NCI-H748 (cell line): Measurements from ENCODE around the gene BBS9.
"Not testable (repeated sequence)": the region's sequence is repeated elsewhere in the genome, so short reads cannot be mapped to it uniquely, and the experiment has no call there.

Experiments used
- DNase-seq: peaks from one replicate; lab custom pipeline; 2025; ENCODE audit not compliant: unreplicated experiment; lab: John Stamatoyannopoulos, UW

The BBS9 gene

GRCh38 chr7:33423646-33424020 lies 294.3 kb downstream of the BBS9 start:
- peak; percentile 46 for DNase-seq

DNA sequence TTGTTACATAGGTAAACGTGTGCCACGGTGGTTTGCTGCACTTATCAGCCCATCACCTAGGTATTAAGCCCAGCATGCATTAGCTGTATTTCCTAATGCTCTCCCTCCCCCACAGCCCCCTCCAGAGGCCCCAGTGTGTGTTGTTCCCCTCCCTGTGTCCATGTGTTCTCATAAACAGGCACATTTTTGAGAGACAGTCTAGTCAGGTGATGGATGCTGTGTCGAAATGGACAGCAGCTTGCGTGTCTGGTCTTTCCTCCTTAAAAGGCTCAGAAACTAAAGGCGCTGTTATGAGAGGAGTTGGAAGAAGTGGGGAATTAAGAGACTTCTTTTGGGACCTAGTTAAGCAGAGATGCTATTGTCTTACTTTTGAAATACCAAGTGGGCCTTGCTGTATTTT lies 296.0 kb downstream of the BBS9 start:
- no peak for DNase-seq

- DNase-seq, result peak; percentile 18
Observed at GRCh38 chr7:33425929-33426678, 296.7 kb downstream of the BBS9 start.

DNA sequence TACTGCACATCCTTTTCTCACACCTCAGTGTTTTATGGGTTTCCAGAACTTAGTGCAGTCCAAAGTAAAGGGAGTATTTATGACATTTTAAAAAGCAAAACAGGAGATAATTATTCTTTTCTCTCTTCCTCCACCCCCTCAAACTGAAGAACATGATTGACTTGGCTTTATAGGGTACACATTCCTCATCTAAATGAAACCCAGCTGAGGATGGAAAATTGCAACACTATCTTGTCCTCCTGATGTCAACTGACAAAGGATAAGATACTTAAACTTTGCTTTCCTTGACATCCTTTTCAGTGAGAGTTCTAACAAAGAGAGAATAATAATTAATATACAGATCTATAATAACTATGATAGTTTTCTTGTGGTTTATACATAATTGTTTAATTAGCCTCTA lies 299.1 kb downstream of the BBS9 start:
- DNase-seq, result no peak

GRCh38 chr7:33431543-33431942 lies 302.2 kb downstream of the BBS9 start:
- no peak for DNase-seq

GRCh38 chr7:33432821-33433220 lies 303.5 kb downstream of the BBS9 start:
- no peak for DNase-seq

DNA sequence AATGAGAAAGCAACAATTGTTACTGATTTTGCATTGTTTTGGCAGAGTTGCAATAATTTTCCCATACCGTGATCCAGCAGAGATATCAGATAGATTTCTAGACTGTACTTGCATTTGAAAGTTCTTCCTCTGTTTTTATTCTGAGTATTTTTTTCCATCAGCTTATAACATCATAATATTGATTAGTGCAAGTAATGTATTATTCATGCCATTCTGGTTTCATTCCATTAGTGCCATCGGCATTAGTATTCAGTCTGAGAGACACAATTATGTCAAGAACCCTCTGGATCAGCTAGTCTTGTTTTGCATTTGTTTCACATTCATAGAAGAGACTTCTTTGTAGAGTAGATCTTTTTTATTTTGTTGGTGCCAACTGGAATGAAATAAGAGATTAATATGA lies 304.0 kb downstream of the BBS9 start:
- no peak for DNase-seq

DNA sequence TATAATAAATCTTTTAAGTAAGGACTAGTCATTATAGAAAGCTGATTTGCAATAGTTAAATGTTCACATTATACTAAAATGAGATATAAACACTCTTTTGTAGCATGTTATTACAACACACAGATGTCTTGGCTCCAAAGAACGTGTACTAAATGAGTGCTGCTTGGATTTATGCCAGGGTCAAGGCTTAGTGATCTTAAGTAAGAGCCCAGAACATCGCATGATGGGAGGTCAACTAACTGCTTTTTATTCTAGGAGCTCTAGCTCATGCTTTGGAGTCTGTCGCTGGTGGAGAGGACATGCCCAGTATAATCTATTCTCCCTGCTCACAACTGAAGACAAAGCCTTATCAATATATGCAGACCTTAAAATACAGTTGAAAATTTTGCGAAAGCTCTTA lies 315.1 kb downstream of the BBS9 start:
- no peak for DNase-seq

DNA sequence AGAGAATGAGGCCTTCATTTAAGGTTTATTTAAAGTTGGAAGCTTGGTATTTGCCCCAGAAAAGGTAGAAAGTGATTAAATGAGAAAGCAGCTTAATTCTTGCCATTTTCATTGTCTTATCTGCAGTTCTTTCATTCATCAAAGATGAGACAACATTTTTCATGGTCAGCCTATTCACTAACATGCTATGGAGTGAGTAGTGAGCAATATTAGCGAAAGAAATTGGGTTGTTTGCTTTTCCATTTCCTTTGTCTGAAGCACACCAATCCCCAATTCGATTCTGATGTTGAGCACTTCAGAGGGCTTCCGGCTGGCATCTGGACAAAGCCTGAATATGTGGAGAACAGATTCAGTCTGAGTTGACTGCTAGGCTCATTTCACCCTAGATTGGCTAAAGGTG lies 317.2 kb downstream of the BBS9 start:
- peak; percentile 85 for DNase-seq

DNA sequence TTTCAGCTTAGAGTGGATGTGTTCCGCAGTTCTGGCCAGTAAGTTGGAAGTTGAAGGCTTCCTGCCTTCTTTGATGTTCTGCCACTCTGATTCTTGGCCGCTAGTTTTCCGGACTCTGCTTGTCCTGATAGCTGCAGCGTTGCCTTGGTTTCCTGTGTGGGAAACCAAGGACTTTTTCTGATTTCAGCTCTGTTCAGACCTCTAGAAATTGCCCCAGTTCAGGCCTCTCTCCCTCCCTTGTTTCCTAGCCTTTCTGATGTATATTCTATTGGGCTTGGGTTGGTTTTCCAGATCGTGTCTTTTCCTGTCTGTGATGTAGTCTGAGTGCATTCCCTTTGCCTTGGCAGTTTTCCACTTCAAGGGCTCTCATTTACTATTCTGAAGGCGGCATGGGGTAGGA lies 318.7 kb downstream of the BBS9 start:
- no peak for DNase-seq

DNA sequence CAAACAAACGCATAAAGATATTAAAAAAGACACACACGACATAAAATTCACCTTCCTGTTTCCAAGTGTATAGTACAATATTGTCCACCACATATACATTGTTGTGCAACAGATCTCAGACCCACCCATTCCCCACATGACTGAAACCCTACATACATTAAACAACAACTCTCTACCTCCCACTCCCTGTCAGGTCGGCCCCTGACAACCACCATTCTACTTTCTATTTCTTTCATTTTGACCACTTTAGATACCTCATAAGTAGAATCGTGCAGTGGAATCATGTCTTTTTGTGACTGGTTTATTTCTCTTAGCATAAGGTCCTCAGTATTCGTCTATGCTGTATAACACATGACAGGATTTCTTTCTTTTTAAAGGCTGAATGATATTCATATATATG lies 320.5 kb downstream of the BBS9 start:
- DNase-seq, result no peak

DNA sequence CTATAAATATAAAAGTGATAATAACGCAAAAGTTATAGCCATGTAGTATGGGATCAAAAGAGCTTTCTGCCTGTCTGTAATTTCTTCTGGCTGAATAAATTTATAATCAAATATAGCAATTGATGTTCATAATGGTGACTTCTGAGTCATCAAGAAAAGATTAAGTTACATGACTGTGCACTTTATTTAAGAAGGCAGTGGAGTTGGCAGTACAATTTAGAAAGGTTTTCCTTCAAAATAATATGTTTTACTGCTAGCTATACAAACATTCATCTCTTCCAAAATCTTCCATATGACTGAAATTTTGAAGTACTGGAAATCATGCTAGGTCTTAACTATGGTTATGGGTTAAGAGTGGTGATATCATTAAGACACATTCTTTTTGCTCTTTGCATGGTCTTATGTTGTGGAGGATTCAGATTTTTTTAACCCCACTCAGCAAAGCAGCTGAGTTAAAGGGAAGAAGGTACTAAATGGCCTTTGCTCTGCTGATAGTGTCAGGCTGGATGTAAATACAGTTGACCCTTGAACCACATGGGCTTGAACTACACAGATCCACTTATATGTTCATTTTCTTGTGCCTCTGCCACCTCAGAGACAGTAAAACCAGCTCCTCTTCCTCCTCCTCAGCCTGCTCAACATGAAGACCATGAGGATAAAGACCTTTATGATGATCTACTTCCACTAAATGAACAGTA lies 323.6 kb downstream of the BBS9 start:
- no peak for DNase-seq

GRCh38 chr7:33457039-33457438 lies 327.7 kb downstream of the BBS9 start:
- DNase-seq, result no peak

DNA sequence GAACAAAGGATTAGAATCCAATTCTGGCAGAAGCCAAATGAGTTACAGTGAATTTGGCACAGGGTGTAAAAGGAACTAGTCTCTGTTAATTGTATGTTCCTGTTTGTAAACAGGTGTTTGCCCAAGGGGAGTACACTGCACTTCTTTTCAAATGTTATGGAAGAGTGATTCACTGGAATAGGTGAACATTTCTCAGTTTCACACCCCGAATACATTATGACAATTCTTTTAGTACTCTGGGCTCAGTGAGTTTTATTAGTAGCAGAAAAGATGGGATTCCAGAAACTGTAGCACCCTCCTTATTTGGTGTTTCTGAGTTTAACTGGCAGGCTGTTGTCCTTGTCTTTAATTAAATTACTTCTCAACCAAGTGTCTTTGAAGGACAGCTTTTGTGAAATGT lies 329.2 kb downstream of the BBS9 start:
- no peak for DNase-seq

DNA sequence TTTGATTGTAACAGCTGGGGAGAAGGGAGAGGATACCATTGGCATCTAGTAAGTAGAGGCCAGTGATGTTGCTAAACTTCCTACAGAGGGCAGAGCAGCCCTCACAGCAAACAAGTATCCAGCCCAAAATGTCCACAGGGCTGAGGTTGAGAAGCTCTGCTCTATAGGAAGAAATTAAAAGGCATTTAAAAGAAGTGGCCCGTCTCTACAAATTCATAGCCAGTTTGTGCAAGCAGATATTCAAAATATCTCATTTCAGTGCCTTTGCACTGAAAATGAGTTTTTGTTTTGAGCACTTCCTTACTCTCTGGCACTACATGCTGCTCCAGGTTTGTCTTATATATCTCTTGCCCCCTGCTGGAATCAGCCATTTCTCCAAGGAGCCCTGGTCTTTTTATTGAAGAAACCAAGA lies 330.0 kb downstream of the BBS9 start:
- peak; percentile 47 for DNase-seq

DNA sequence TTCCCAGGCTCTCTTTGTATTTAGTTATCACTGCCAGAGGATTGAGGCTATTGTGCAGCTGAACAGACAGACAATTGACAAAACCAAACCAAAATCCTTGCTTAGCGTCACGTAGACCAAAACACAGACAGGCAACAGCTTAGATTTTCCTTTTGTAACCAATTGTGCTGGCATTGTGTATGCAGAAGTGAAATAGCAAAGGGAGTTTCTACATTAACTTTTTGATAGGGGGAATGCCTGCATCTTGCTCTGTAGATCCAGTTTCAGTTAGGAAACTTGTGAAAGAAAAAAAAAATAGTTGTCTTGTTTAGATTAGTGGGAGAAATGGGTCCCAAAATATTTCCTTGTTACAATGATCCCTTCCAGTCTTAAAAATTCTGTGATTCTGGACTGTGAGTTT lies 333.8 kb downstream of the BBS9 start:
- no peak for DNase-seq

DNA sequence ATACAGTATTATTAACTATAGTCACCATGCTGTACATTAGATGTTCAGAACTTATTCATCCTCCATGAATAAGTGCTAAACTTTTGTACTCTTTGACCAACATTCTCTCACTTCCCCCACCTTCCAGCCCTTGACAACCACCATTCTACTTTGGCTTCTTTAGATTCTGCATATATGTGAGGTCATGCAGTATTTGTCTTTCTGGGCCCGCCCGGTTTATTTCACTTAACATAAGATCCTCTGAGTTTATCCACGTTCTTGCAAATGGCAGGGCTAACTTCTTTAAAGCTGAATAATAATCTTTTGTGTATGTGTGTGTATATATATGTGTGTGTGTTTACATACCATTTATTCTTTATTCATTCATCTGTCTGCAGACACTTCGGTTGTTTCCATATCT lies 336.8 kb downstream of the BBS9 start:
- no peak for DNase-seq

DNA sequence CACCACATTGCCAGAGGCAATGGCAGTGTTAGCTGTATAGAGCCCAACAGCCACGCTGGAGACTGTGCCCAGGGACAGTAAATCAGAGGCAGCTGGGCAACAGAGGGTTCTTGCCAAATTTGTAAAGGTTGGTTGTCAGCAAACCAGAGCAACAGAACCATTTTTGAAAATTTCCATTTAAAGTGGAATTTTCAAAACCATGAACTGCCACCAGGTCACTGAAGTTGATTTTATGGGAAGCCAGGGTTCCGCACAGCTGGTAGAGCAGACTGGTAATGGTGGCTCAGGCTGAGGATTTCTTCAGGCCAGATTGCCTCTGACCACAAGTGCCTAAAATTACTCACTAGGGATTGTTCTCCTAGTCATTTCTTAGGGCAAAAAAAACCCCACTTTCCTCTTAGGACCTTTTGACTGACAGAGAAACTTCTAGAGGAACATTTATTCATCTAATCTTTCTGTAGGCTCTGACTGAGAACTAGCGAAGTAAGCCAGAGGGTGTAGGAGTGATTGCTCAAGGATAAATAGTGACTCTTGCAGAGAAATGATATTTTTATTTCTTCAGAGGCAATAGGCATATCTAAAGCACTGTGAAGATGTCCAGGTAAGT lies 342.4 kb downstream of the BBS9 start:
- DNase-seq, result no peak

GRCh38 chr7:33472348-33473025 lies 343.1 kb downstream of the BBS9 start:
- no peak for DNase-seq

GRCh38 chr7:33477719-33478480 lies 348.5 kb downstream of the BBS9 start:
- no peak for DNase-seq

- not testable (repeated sequence) for DNase-seq
Observed at GRCh38 chr7:33484476-33484875, 355.1 kb downstream of the BBS9 start.
